CD4-positive, alpha-beta T cell treated with Interferon alpha-2 for 1 hour (primary cell): ENCODE data around the gene DRAM1.
"Not testable (repeated sequence)": the region's sequence is repeated elsewhere in the genome, so short reads cannot be mapped to it uniquely, and the experiment has no call there.

Source experiments
- DNase-seq, 2 donors: peaks; one replicate each; pipeline ENCODE4 v3.0.0-alpha.2; 2020 to 2022

Gene DRAM1

GRCh38 chr12:101859664-101860607, 17.4 kb upstream of the DRAM1 start:
- no peak for DNase-seq

GRCh38 chr12:101861688-101862087, 15.7 kb upstream of the DRAM1 start:
- not testable (repeated sequence) for DNase-seq

GRCh38 chr12:101862245-101862644, 15.1 kb upstream of the DRAM1 start:
- DNase-seq: no peak

- no peak for DNase-seq
Observed at GRCh38 chr12:101863981-101864380, 13.4 kb upstream of the DRAM1 start.

GRCh38 chr12:101866615-101867373, 10.6 kb upstream of the DRAM1 start:
- no peak for DNase-seq

GRCh38 chr12:101867619-101868018, 9.8 kb upstream of the DRAM1 start:
- DNase-seq: not testable (repeated sequence)

GRCh38 chr12:101870925-101871324, 6.5 kb upstream of the DRAM1 start:
- no peak for DNase-seq

- DNase-seq: no peak
Observed at GRCh38 chr12:101875162-101875561, 2.2 kb upstream of the DRAM1 start.

GRCh38 chr12:101876322-101876860, 989 bp upstream of the DRAM1 start:
- DNase-seq: no peak

- DNase-seq: no peak
Observed at GRCh38 chr12:101877806-101878242, 444 bp downstream of the DRAM1 start.

GRCh38 chr12:101878243-101878821, 952 bp downstream of the DRAM1 start:
- no peak for DNase-seq

GRCh38 chr12:101880769-101881168, 3.4 kb downstream of the DRAM1 start:
- DNase-seq: no peak

- no peak for DNase-seq
Observed at GRCh38 chr12:101881228-101881627, 3.8 kb downstream of the DRAM1 start.

GRCh38 chr12:101884174-101884573, 6.8 kb downstream of the DRAM1 start:
- no peak for DNase-seq

- DNase-seq: not testable (repeated sequence)
Observed at GRCh38 chr12:101884781-101885340, 7.5 kb downstream of the DRAM1 start.

- DNase-seq: no peak
Observed at GRCh38 chr12:101885912-101886561, 8.7 kb downstream of the DRAM1 start.

GRCh38 chr12:101889211-101889752, 11.9 kb downstream of the DRAM1 start:
- DNase-seq: no peak

- no peak for DNase-seq
Observed at GRCh38 chr12:101891462-101891971, 14.1 kb downstream of the DRAM1 start.

- no peak for DNase-seq
Observed at GRCh38 chr12:101892794-101893193, 15.4 kb downstream of the DRAM1 start.

GRCh38 chr12:101901777-101902176, 24.4 kb downstream of the DRAM1 start:
- no peak for DNase-seq

GRCh38 chr12:101902641-101903040, 25.3 kb downstream of the DRAM1 start:
- DNase-seq: peak in 1 of 2 donors; percentile 4

GRCh38 chr12:101906226-101906625, 28.8 kb downstream of the DRAM1 start:
- no peak for DNase-seq
